Left colon (tissue), 2 donors: ENCODE results near the gene AMPD2. TPM values are rescaled to one million over a fixed set of nuclear protein-coding genes. Genes with fewer than 3 reads are reported as not detected.
"Not testable (repeated sequence)": the region's sequence is repeated elsewhere in the genome, so short reads cannot be mapped to it uniquely, and the experiment has no call there.

Experiments used
- ATAC-seq: fragments of 200-7000 bp; cut with Tn5 transposase; one replicate; pipeline ENCODE4 v1.9.1; 2020; ENCODE audit warnings: mild to moderate bottlenecking, moderate library complexity
- DNase-seq, 2 donors: peaks; one replicate each; pipeline ENCODE4 v3.0.0-alpha.2; 2020
- intact Hi-C, 2 donors: fragments of 100-400 bp; cut with DNase I in 1 of 2; cut with micrococcal nuclease in 1 of 2; formaldehyde crosslinking; loops; one replicate each; pipeline versions ENCODE4 v1.11.2 to v1.14.0; 2022; cut with DNase I, micrococcal nuclease
- total RNA-seq, 2 donors: library from RNA; stranded (reverse); fragmentation: NEBNext Ultra II Directional; extraction: Animal tissue kit (Norgen Biotek cat#: 25700); gene quantifications; one replicate each; pipeline ENCODE4 v1.2.1, GENCODE V29; 2021
- donor health status: DM: no; HTN: no; CAD: no.
- donor health status: DM: yes; HTN: yes; CAD: no.

The AMPD2 gene
- total RNA-seq, 2 donors from 2014 or later = 31.9 to 38.9 TPM

GRCh38 chr1:109660691-109661026 lies 41.0 kb downstream of the AMPD2 start:
- DNase-seq, ATAC-seq, intact Hi-C loops: not testable (repeated sequence)

GRCh38 chr1:109661391-109661790 lies 41.8 kb downstream of the AMPD2 start:
- intact Hi-C loops = no loop called here
- ATAC-seq (no peak), DNase-seq (no peak)

GRCh38 chr1:109664671-109665070 lies 45.0 kb downstream of the AMPD2 start:
- intact Hi-C loops = no loop called here
- DNase-seq = no peak

GRCh38 chr1:109667452-109668122 lies 48.0 kb downstream of the AMPD2 start, which contains the start of gene GSTM2:
GSTM2 (plus strand) TSS chr1:109668057; CDS start chr1:109668116, 59 bp downstream.
- peak; percentile 91 for DNase-seq
- intact Hi-C loops = no loop called here
- peak; percentile 98 for ATAC-seq

More at GRCh38 chr1:109664671-109665070, 45.0 kb downstream of the AMPD2 start:
- ATAC-seq = no peak

- intact Hi-C loops = no loop called here
- no peak for DNase-seq
- peak; percentile 25 for ATAC-seq
These were observed 48.6 kb downstream of the AMPD2 start for GRCh38 chr1:109668123-109668775.

GRCh38 chr1:109669246-109669948 lies 49.8 kb downstream of the AMPD2 start:
- DNase-seq = no peak
- ATAC-seq = no peak
- intact Hi-C loops = no loop called here

- intact Hi-C loops, DNase-seq, ATAC-seq: not testable (repeated sequence)
These were observed 50.3 kb downstream of the AMPD2 start for GRCh38 chr1:109669949-109670302.

GRCh38 chr1:109671067-109671466 lies 51.4 kb downstream of the AMPD2 start:
- intact Hi-C loops = no loop called here
- DNase-seq (no peak), ATAC-seq (no peak)

- intact Hi-C loops, ATAC-seq, DNase-seq: not testable (repeated sequence)
These were observed 54.2 kb downstream of the AMPD2 start for GRCh38 chr1:109673861-109674260.

- intact Hi-C loops, DNase-seq, ATAC-seq: not testable (repeated sequence)
These were observed 57.2 kb downstream of the AMPD2 start for GRCh38 chr1:109676683-109677381.

GRCh38 chr1:109677459-109677858 lies 57.8 kb downstream of the AMPD2 start:
- ATAC-seq (no peak), DNase-seq (no peak)
- intact Hi-C loops = no loop called here

- DNase-seq, ATAC-seq, intact Hi-C loops: not testable (repeated sequence)
These were observed 59.0 kb downstream of the AMPD2 start for GRCh38 chr1:109678637-109679036.

Other genes starting within 250 kb of the AMPD2 start
- 100 to 1,000 TPM; 123 to 124 TPM for gene SORT1, start 221.9 kb upstream of the AMPD2 start, total RNA-seq
- 10 to 100 TPM; 76.3 to 92.1 TPM for gene PSMA5, start 193.4 kb upstream of the AMPD2 start, total RNA-seq
- gene SYPL2, start 153.3 kb upstream of the AMPD2 start, total RNA-seq = under 1 TPM; 0.15 to 0.87 TPM
- 1 to 10 TPM; 1.8 to 1.9 TPM for gene ATXN7L2, start 135.9 kb upstream of the AMPD2 start, total RNA-seq
- gene CYB561D1, start 125.7 kb upstream of the AMPD2 start, total RNA-seq = 10 to 100 TPM; 10.0 to 18.7 TPM
- 1 to 10 TPM; 3.8 to 5.6 TPM for gene AMIGO1, start 110.1 kb upstream of the AMPD2 start, total RNA-seq
- under 1 TPM in 1 of 2 donors, not detected in 1; 0.36 TPM for gene GPR61, start 80.0 kb upstream of the AMPD2 start, total RNA-seq
- gene GNAI3, start 71.2 kb upstream of the AMPD2 start, total RNA-seq = 1 to 10 TPM; 7.0 to 7.7 TPM
- gene GNAT2, start 221 bp upstream of the AMPD2 start, total RNA-seq = under 1 TPM in 1 of 2 donors, not detected in 1; 0.73 TPM
- 10 to 100 TPM; 74.8 to 83.5 TPM for gene GSTM4, start 36.3 kb downstream of the AMPD2 start, total RNA-seq
- gene GSTM2, start 48.2 kb downstream of the AMPD2 start, total RNA-seq = 10 to 100 TPM; 22.5 to 37.8 TPM
- gene GSTM1, start 68.0 kb downstream of the AMPD2 start, total RNA-seq = not detected
- 1 to 10 TPM in 1 of 2 donors, under 1 TPM in 1; 0.73 to 5.1 TPM for gene GSTM5, start 92.4 kb downstream of the AMPD2 start, total RNA-seq
- 1 to 10 TPM; 4.1 to 8.7 TPM for gene GSTM3, start 121.2 kb downstream of the AMPD2 start, total RNA-seq
- 100 to 1,000 TPM; 327 to 349 TPM for gene EPS8L3, start 144.1 kb downstream of the AMPD2 start, total RNA-seq